Tibial artery (tissue), 4 donors: Measurements from ENCODE around the gene MAGI3.

Experiments
- DNase-seq, 2 donors: peaks; one replicate each; pipeline ENCODE4 v3.0.0-alpha.2; 2019
- H3K27ac ChIP-seq, 2 donors: fragments of 200-600 bp; sonication (generic) in 1 of 2; 1 replicate in 1 of 2; 2 replicates in 1 of 2; pipeline ENCODE4 v1.5.1; 2018 to 2019; ENCODE audit warnings: mild to moderate bottlenecking in 1 of 2
- H3K27me3 ChIP-seq, 2 donors: fragments of 200-600 bp; sonication (generic) in 1 of 2; one replicate each; pipeline versions ENCODE4 v1.5.1 to v1.6.0; 2016 to 2019
- H3K36me3 ChIP-seq, 3 donors: fragments of 200-600 bp; sonication (generic) in 2 of 3; one replicate each; pipeline ENCODE4 v1.5.1; 2016 to 2019; ENCODE audit warnings: mild to moderate bottlenecking in 2 of 3
- H3K4me1 ChIP-seq, 4 donors: fragments of 200-600 bp; sonication (generic) in 2 of 4; 1 replicate in 3 of 4; 2 replicates in 1 of 4; pipeline ENCODE4 v1.5.1; 2016 to 2019
- H3K4me3 ChIP-seq, 2 donors: fragments of 200-600 bp; sonication (generic) in 1 of 2; 1 replicate in 1 of 2; 2 replicates in 1 of 2; pipeline ENCODE4 v1.5.1; 2018 to 2019; ENCODE audit warnings: mild to moderate bottlenecking in 2 of 2
- H3K9me3 ChIP-seq, 3 donors: fragments of 200-600 bp; sonication (generic) in 1 of 3; one replicate each; pipeline ENCODE4 v1.5.1; 2016 to 2019
- intact Hi-C: fragments of 100-400 bp; cut with DNase I; formaldehyde crosslinking; loops from one replicate; pipeline ENCODE4 v1.15.0; 2023; ENCODE audit warnings: low total_unique reads
- TF ChIP-seq, protein P1 (sequence below), 2 experiments: fragments of 200-600 bp in 1 of 2; fragments of 450-650 bp in 1 of 2; IDR thresholded peaks; one replicate each; pipeline ENCODE4 v1.5.1; 2017 to 2019; ENCODE audit warnings: antibody characterized with exemption in 2 of 2, mild to moderate bottlenecking in 1 of 2, moderate library complexity in 1 of 2

MAGI3 gene

DNA sequence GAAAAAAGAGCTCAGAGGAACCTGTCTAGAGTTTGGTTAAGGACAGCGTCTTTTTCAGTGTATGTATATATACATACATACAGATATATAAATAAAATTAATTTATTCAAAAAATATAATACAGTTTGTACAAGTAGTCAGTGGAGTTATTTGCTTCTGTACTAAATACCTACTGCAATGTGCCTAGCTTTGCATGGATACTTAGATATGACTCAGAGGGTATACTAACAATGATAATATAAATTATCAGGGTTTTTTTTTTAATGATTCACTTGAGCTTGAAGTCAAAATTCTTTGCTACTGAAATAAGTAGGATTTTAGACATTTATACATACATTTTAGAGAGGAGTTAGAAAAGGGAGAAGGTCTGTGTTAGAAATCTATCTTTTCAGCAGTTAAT is 251.1 kb downstream of the MAGI3 start:
- intact Hi-C loops: no loop called here
- Histone ChIP-seq H3K27ac (no peak overlapping the region), H3K36me3 (peaks cover 15 to 19% (median 19%) of the 10 kb centered on the region in 3 donors), H3K27me3 (no peaks in the 10 kb centered on the region), H3K4me3 (no peak overlapping the region), H3K9me3 (no peaks in the 10 kb centered on the region), H3K4me1 (no peaks in the 10 kb centered on the region)
- DNase-seq: no peak
- TF ChIP-seq, protein P1, sequence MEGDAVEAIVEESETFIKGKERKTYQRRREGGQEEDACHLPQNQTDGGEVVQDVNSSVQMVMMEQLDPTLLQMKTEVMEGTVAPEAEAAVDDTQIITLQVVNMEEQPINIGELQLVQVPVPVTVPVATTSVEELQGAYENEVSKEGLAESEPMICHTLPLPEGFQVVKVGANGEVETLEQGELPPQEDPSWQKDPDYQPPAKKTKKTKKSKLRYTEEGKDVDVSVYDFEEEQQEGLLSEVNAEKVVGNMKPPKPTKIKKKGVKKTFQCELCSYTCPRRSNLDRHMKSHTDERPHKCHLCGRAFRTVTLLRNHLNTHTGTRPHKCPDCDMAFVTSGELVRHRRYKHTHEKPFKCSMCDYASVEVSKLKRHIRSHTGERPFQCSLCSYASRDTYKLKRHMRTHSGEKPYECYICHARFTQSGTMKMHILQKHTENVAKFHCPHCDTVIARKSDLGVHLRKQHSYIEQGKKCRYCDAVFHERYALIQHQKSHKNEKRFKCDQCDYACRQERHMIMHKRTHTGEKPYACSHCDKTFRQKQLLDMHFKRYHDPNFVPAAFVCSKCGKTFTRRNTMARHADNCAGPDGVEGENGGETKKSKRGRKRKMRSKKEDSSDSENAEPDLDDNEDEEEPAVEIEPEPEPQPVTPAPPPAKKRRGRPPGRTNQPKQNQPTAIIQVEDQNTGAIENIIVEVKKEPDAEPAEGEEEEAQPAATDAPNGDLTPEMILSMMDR (IDR thresholded peaks at IDR 0.05): no peak

DNA sequence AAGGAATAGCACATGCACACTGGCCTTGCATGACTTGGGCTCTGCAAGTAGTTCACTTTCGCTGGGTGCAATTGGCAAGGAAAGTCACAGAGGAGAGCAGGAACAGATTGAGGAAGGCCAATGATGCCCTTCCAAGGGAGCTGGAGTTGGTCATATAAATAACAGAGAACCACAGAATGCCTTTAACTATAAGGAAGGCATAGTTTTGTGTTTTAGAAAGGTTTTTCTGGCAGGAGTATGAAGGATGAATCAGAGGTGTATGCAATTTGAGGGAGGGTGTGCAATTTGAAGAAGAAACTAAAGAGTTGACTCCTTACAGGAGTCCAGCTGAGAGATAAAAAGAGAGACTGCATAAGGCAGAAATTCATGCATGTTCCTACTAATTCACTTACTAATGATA is 256.8 kb downstream of the MAGI3 start:
- Histone ChIP-seq H3K27ac (no peak overlapping the region), H3K36me3 (peaks cover 13 to 36% (median 14%) of the 10 kb centered on the region in 3 donors), H3K9me3 (no peaks in the 10 kb centered on the region), H3K4me1 (no peaks in the 10 kb centered on the region), H3K4me3 (no peak overlapping the region), H3K27me3 (no peaks in the 10 kb centered on the region)
- no peak for DNase-seq
- intact Hi-C loops: no loop called here
- TF ChIP-seq, protein P1 (IDR thresholded peaks at IDR 0.05): no peak

DNA sequence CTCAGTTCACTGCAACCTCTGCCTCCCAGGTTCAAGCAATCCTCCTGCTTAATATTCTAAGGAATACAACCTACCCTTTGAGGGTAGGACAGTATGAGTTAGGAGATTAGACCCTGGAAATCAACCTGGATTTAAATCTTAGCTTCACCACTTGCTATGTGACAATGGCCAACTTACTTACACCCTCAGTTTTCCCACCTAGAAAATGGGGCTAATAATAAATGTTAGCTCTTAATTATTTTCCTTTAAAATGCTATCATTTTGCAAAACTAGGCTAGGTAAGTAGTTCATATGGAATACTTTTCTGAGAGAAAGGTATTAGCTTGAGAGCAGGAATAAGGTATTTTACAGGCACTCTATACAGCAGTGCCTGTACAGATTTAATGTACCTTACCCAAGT is 258.2 kb downstream of the MAGI3 start:
- no peaks in the 10 kb centered on the region for H3K4me1 ChIP-seq
- intact Hi-C loops: no loop called here
- peaks cover 5 to 31% (median 17%) of the 10 kb centered on the region in 3 donors for H3K36me3 ChIP-seq
- H3K9me3 ChIP-seq: no peaks in the 10 kb centered on the region
- TF ChIP-seq, protein P1 (IDR thresholded peaks at IDR 0.05): no peak
- no peak overlapping the region for H3K4me3 ChIP-seq
- H3K27ac ChIP-seq: no peak overlapping the region
- no peaks in the 10 kb centered on the region for H3K27me3 ChIP-seq
- DNase-seq: no peak

DNA sequence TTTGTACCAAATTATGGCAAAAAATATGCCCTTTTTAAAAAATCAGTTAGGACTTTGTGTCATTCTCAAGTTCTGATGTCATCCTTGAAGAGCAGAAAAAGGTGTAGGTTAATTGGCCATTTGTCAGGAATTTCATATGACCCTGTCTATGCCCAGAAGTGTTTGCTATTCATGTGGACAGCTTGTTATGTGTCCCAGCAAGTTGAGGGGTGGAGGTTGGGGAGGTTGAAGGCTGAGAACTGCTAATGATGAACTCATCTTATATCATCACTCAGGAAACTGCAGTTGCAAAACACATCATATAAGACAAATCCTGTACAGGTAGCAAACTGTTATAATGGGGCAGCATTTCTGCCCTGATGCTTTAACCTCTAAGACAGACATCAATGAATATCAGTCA is 262.5 kb downstream of the MAGI3 start:
- intact Hi-C loops: no loop called here
- no peak for DNase-seq
- peaks cover 9 to 23% (median 19%) of the 10 kb centered on the region in 3 donors for H3K36me3 ChIP-seq

DNA sequence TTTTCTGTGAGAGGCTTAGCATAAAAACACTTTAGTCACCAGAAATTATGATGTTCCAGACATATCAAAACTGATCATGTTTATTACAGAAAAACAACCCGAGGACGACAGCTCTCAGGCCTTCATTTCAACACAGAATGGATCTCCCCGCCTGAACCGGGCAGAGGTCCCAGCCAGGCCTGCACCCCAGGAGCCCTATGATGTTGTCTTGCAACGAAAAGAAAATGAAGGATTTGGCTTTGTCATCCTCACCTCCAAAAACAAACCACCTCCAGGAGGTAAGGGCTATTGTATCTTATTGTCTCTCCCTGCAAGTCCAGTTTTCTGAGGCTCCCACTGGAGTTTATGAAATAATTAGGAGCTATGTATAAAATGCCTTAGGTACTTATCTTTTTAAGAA is 263.4 kb downstream of the MAGI3 start:
- Histone ChIP-seq H3K27ac (no peak overlapping the region), H3K4me3 (no peak overlapping the region), H3K27me3 (no peaks in the 10 kb centered on the region), H3K9me3 (no peaks in the 10 kb centered on the region), H3K4me1 (no peaks in the 10 kb centered on the region), H3K36me3 (peaks cover 8 to 19% (median 14%) of the 10 kb centered on the region in 3 donors)
- TF ChIP-seq, protein P1 (IDR thresholded peaks at IDR 0.05): no peak
- intact Hi-C loops: no loop called here
- DNase-seq: no peak

More for the DNA sequence above, 262.5 kb downstream of the MAGI3 start:
- Histone ChIP-seq H3K4me3 (no peak overlapping the region), H3K27ac (no peak overlapping the region), H3K9me3 (no peaks in the 10 kb centered on the region), H3K27me3 (no peaks in the 10 kb centered on the region), H3K4me1 (no peaks in the 10 kb centered on the region)
- TF ChIP-seq, protein P1 (IDR thresholded peaks at IDR 0.05): no peak

DNA sequence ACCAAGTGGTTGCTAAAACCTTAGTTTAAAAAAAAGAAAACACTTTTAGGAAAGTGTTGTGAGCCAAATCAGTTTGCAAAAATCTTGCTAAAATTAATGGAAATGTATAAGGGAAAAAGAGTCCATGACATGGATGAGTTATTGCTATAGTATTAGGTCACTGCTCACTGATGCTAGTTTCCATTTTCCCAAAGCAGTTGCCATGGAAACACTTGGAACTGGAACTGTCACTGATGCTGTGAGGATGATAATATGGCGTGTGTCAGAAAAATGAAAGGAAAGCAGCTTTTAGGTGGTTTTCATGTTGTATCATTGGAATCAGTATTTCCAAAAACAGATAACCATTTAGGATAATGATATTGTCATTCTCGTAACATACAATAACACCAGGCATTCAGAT is 264.6 kb downstream of the MAGI3 start:
- Histone ChIP-seq H3K27ac (no peak overlapping the region), H3K4me3 (no peak overlapping the region), H3K9me3 (no peaks in the 10 kb centered on the region), H3K4me1 (no peaks in the 10 kb centered on the region), H3K27me3 (no peaks in the 10 kb centered on the region), H3K36me3 (peaks cover 8 to 27% (median 23%) of the 10 kb centered on the region in 3 donors)
- intact Hi-C loops: no loop called here
- DNase-seq: no peak
- TF ChIP-seq, protein P1 (IDR thresholded peaks at IDR 0.05): no peak
